T-helper 2 cell (primary cell): ENCODE results near the gene ITPR2.
"Not testable (repeated sequence)": the region's sequence is repeated elsewhere in the genome, so short reads cannot be mapped to it uniquely, and the experiment has no call there.

Source experiments
- DNase-seq, 5 experiments: peaks; one replicate each; pipeline versions ENCODE4 v3.0.0 to v3.0.0-alpha.2; 2012 to 2022

Gene ITPR2

DNA sequence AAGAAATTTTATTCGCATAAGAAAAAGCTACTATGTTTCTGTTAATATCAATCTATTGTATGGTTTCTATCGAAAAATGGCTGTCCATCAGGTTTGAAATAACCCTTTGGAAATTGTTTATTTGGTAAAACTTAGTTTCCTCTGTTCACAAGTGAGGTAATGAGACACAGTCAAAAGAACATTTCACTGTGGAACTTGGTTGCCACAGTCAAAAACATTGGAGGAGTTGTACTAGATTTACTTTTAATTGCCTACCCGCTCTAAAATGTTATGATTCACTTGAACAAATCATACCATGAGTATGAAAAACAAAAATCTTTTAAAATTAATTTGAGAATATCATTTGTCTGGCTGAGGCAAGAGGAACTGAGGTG lies 46.5 kb downstream of the ITPR2 start:
- DNase-seq, result no peak

DNA sequence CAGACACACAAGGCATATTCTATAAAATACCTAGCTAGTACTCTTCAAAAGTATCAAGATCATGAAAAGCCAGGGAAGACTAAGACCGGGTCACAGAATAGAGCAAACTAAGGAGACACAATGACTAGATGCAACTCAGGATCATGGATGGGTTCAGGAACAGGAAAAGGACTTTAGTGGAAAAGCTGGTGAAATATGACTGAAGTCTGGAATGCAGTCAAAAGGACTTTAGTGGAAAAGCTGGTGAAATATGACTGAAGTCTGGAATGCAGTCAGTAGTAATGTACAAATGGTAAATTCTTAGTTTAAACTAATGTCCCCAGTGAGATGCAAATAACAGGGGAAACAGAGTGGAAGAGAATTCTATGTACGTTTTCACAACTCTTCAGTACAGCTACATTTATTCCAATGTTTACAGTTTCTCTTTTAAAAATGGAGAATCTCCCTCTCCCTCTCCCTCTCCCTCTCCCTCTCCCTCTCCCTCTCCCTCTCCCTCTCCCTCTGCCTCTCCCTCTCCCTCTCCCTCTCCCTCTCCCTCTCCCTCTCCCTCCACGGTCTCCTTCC lies 49.1 kb downstream of the ITPR2 start:
- not testable (repeated sequence) for DNase-seq

DNA sequence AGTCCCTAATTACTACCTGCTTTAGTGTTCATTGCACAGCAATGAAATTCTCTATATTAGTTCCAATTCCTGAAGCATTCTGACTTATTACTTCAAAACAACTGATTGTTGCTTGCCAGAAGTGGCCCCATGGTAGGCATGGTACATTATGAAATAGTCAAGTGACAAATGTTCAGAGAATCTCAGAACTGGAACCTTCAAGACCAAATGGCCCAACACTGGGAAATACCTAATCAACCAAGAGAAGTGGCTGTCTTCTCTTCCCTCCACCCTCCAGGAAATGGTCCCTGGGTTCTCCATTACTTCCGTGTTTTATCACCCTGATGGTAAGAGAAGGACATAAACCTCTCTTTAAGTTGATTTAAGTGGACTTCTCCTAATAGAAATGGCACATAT lies 49.9 kb downstream of the ITPR2 start:
- DNase-seq, result no peak

DNA sequence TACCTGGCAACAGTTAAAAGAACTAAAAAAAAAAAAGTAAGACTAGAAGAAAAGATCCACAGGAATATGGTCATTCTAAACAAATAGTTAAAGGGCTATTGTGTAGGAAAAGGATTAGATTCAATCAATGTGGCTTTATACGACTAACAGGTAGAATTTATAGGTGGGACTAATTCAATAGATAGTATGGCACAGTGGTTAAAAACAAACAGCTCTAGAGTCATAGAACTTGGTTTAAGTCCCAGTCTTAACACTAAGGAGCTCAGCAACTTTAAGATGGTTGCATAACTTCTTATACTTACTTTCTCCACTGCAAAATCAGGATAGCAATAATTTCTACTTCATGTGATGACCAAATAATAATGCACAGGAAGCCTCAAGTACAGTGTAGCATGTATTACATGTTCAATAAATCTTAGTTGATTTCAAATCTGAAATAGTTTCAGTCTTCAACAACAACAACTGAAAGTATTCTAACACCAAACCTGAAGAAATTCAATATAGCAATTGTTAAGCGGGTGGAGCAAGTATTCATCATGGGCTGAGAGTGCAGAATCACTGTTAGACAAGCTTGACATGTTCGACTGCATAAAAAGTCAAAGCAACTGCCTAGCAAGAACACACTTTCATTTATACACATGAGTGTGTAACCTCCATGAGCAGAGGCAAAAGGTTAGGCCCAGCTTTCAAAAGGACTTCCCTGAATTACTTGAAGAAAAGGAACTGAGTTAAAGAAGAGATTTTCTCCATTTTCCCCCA lies 50.4 kb downstream of the ITPR2 start:
- no peak for DNase-seq

DNA sequence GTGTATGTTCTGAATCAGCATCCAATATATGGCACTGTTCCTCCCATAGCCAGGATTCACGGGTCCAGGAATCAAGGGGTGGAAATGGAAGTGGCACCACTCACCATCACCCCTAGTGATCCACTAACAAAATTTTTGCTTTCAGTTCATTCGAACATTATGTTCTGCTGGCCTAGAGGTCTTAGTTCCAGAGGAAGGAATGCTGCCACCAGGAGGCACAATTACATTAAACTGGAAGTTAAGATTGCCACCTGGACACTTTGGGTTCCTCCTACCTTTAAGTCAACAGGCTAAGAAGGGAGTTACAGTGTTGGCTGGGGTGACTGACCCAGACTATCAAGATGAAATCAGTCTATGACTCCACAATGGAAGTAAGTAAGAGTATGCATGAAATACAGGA lies 52.3 kb downstream of the ITPR2 start:
- not testable (repeated sequence) for DNase-seq

DNA sequence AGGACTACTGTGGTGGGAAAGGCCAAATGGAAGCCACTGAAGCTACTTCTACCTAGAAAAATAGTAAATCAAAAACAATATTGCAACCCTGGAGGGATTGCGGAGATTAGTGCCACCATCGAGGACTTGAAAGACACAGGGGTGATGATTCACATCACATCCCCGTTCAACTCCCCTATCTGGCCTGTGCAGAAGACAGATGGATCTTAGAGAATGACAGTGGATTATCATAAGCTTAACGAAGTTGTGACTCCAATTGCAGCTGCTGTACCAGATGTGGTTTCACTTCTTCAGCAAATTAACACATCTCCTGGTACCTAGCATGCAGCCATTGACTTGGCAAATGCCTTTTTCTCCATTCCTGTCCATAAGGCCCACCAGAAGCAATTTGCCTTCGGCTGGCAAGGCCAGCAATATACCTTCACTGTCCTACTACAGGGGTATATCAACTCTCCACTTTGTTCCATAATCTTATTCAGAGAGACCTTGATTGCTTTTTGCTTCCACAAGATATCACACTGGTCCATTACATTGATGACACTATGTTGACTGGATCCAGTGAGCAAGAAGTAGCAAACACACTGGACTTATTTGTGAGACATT lies 54.7 kb downstream of the ITPR2 start:
- not testable (repeated sequence) for DNase-seq

DNA sequence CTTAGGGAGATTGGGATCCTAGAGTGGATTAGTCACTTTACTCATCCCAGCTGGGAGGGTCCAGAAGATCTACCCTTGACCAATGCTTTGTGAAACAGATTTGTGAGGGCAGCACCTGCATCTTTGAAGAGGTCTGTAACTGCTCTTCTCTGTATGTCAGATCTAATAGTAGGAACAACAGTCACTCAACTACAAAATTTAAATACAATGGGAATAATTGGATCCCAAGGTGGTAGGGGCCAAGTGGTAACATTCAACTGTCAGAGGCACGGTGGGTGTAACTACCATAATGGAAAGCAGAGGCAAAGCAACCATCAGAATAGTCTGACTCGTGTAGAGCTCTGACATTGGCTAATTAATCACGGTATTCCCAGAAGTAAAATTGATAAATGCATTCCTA lies 55.8 kb downstream of the ITPR2 start:
- no peak for DNase-seq

DNA sequence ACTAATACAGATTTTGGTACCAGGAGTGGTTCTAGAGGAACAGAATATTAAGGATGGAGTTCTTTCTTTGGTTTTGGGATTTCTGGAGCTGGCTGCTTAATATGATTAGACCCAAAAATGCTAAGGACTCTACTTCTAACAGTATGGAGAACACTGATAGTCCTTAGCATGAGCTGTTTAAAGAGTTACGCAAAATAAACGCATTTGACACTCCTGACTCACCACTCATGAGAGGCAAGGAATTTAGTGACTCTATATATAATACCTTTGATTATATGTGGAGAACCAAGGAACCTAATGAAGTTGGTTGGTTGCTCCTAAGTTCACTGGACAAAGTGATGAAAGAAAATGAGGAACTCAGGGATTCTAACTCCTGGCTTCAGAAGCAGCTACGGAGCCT lies 57.0 kb downstream of the ITPR2 start:
- DNase-seq, result not testable (repeated sequence)

DNA sequence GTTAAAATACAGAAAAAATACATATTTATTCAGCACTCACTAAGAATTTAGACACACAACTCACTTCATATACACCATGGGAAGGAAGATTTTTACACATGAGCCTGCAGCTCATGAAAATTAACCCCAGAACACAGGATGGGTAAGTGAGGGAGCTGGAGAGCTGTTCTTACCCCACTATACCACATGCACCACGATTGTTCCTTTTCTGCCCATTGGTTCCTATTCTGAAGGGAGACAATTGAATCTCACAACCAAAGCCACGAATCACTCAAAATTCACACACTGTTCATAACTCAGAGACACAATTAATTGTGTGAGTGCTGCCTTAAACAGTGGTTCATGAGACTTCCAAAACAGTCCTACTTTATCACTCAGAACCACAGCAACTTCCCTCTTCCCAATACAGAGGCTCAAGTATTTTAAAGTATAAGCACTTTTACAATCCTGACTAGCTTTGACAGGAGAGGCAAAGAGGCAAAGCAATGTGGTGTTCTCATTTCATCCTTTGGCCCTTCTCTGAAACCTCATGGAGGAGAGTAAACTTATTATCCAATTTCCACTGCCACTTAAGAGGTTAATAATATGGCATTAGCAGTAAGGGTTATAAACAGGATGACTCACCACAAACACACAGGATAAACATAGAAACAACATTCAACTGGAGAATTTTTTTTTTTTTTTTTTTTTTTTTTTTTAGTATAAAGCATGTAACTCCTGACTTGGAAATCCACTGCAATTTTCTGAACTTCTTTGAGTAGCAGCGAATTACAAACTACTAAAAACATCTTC lies 59.5 kb downstream of the ITPR2 start:
- DNase-seq, result peak in 1 of 5 experiments; percentile 8

DNA sequence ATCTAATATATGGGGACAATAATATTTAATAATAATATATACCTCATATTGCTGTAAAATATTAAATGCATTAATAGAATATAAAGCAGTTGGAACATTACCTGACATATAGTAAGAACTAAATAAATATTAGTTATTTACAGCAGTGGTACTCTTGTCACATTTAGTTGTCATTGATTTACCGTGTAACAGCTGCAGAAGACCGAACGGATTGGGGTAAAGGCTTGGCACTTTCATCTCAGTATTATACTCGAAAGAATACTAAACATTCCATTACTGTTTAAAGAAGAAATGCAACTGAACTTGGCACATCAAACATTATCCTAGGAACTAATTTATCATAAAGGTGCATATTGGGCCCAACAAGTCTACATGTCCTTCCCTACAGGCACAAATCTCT lies 61.1 kb downstream of the ITPR2 start:
- no peak for DNase-seq

DNA sequence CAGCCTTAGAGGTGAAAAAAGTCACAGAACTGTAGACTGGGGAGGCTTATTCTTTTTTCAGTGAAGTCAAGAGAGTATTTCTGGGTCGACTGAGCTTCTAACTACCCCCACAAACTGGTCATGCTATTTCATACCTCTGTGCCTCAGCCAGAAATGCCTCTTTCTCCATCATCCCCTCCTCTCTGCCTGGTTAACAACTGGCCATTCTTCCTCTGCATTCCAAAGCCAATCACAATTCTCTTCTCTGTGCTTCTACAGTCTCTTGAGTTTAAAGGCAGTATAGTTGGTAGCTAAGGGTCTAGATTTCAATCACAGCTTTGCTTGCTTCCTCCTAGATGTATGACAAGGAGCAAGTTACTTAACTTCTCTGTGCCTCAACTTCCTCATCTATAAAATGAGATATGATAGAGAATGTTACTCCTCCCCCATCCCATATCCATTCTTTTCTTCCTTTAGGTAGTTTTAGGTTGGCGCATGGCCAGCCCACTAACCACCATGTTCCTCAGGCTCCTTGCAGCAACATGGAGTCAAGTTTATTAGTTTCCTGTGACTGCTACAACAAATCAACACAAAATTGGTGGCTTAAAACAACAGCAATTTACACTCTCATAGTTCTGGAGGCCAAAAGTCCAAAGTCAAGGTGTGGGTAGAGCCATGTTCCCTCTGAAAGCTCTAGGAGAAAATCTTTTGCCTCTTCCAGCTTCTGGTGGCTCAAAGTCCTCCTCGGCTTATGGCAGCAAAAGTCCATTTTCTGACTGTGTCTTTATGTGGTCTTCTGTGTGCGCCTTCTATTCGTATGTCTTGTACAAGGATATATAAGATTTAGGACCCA lies 62.5 kb downstream of the ITPR2 start:
- DNase-seq, result no peak

DNA sequence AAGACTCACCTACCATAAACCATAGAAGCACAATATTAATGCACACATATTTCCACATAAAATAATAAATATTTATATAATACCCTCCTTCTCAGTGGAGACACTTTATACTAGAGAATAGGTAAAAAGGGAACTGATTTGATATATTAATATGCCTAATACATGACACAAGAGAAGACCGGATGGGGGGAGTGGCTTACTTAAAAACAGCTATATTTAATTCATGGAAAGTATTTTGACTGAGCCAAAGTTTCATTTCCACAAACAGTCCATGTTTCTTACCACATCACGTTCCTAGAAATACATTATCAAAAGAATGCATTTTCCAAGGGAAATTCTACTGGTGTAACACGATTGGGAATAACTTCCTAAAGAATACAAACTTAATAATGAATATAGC lies 63.4 kb downstream of the ITPR2 start:
- DNase-seq, result no peak

DNA sequence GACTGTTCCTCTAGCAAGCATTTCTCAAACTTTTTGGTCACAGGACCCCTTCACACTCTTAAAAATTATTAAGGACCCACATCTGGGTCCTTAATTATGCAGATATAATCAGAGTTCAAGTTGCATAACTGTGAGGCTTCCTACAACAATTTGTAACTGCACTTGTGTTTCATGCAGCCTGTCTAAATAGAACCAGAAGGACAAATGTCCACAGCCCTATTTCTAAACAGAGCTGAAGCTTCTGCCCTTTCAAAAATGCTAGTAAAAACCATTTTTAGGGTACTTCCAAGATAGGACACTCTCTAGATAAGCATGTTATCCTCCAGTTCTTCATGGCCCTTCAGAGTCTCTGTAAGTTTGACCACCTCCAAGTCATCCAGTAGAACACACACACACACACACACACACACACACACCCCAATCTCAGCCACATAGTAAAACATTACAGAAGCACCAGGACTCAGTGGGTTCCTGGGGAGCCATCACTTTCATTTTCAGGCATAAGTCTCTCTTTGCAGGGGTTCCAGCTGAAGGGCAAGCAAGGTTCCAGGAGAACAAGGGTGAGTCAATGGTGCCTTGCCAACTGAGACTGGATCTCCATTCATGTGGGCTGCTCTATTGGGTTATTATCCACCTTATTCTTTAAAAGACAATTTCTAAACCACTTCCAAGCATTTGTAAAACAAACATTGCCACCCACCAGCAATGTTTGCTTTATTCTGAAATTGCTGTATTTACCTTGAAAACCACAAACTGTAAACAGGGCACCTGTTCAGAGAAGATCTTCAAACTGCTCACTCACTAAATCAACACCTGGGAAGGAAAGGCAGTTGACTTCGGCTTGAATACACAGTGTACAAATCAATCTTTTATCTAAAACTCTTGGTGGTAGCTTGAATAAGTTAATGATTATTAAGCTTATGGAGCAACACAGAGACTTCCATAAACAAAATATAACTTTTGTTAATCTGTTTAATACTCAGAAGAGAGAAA lies 64.1 kb downstream of the ITPR2 start:
- DNase-seq, result peak in 1 of 5 experiments; percentile 27

DNA sequence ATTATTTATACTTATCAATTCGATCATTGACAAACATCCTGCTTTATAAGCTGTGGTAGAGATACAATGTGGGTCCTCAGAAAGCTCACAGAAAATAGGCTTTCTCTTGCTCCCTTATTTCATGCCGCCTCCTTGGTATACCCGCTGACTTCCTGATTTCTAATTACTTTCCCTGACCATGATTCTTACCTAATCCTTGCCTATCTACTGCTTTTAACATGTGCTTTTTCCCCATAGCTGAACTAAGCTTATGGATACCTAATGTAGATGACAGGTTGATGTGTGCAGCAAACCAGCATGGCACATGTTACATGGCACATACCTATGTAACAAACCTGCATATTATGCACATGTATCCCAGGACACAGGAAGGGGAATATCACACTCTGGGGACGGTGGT lies 65.1 kb downstream of the ITPR2 start:
- no peak for DNase-seq

DNA sequence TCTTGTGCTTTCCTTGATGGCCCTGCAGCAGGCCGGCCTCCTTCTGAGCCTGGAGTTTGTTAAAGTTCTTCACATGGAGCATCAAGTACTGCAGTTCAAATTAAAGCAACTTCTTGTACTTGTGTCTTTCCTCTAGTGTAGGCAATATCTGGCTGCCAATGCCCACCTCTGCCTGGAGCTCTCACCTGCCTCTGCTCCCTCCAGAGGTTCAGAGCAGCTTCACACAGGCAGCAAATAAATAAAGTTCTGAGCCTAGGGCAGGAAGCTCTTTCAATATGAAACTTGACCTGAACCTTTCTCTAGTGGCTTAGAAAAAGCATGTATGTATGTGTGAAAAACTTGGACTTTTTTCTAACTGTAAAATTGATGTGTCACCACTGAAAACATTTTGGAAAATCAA lies 65.9 kb downstream of the ITPR2 start:
- DNase-seq, result no peak

DNA sequence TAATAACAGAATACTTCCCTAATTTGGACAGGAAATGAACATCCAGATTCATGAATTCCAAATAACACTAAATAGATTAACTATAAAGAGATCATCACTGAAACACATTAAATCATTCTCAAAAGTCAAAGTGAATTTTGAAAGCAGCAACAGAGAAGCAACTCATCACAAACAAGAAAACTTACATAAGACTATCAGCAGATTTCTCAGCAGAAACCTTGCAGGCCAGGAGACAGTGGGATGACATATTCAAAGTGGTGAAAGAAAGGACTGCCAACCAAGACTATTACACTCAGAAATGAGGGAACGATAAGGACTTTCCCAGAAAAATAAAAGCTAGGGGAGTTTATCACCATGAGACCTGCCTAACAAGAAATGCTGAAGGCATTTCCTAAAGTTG lies 70.8 kb downstream of the ITPR2 start:
- DNase-seq, result no peak

DNA sequence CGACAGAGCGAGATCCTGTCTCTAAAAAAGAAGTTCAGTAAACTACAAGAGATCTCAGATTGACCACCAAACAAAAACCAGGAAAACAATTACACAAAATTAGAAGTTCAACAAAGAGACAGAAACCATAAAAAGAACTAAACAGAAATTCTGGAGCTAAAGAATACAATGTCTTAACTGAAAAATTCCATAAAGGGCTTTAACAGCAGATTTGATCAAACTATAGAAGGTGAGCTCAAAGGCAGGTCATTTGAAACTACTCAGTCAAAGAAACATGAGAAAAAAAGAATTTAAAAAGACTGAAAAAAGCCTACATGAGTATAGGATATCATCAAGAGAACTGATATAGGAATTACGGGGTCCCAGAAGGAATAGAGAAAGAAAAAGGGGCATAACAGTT lies 71.2 kb downstream of the ITPR2 start:
- no peak for DNase-seq

DNA sequence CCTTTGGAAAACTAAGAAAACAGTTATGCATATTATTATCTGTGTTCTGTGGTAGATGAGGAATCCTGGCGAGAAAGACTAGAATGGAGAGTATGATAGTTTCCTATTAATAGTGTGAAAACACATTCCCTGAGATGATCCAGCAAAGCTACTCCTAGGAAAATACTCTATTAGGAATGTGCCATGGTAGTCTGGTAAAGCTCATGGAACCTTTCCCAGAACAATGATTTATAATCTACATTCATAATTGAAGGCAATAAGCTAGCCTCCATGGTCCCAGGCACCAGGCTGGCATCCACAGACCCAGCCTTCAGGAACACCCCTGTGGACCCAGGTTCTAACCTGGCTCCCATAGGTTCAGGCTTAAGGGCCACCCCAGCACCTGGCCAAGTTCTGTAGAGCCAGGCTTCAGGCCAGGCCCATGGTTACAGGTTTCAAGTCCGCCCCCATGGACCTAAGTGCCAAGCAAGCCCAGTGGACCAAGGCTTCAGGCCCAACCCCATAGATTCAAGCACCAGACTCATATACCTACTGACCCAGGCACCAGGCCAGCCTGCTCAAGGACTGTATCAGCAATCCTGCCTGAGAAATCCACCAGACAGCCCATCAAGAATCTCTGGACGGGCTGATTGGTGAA lies 72.2 kb downstream of the ITPR2 start:
- DNase-seq, result no peak

DNA sequence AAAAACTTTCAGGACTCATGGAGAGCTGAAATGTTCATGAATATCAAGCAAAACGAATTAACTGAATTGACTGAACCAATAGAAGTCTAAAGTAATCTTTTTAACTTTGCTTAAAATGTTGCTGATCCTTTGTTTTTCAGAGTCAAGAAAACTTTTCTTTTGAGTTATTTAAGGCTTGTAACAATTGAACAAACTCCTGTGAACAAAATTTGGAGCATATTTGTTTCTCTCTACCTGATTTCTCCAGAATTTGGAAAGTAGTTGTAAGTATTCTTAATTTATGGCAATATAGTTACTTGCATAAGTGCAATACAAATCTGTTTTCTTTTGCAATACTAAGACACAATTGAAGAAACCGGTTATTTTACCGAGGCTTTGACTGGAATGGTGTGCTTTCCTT lies 77.6 kb downstream of the ITPR2 start:
- not testable (repeated sequence) for DNase-seq

DNA sequence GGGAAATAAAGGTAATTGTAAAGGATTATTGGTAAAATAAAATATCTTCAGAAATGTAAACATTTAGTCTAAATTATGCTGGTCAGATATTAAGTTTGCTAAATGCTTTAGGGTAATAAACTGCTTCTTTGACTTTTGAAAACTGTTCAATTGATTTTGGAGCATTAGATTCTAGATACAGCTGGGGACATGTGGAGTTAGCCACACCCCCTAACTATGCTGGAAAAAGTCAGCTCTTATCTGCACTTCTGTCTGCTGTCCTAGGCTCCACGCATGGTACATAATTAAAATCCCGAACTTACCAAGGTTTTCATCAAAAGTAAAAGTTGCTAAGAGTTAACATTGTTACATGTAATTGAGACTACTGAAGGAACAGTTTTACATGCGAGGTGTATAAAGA lies 78.8 kb downstream of the ITPR2 start:
- DNase-seq, result no peak

DNA sequence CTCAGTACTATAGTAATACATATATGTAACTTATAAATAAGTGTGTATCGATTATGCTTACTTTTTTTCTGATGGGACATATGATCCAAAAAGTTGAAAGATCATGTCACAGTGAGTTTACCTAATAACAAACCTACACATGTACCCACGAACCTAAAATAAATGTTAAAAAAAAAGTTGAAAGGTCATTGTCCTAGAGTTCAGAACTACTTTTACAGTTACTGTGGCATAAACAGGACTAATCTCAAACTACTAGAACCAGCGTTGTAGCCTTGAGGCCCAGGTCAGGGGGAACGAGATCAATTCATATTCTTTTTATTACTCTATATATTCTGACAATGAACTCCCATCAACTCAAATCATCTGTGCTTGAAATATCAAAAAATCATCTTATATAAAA lies 81.8 kb downstream of the ITPR2 start:
- DNase-seq, result no peak
